CD14-positive monocyte (primary cell): ENCODE data around the gene ADAMTSL3. TPM values are rescaled to one million over a fixed set of nuclear protein-coding genes. Genes with fewer than 3 reads are reported as not detected.

Source experiments
- DNase-seq, 3 donors: peaks; one replicate each; pipeline ENCODE4 v3.0.0-alpha.2; 2011 to 2022
- H2AFZ ChIP-seq: 2 replicates; pipeline ENCODE4 v1.6.0; 2012; ENCODE audit warnings: mild to moderate bottlenecking, low read depth, low read length, inconsistent platforms; ENCODE audit not compliant: insufficient read depth, poor library complexity, severe bottlenecking
- H3K27ac ChIP-seq, 2 donors: 1 replicate in 1 of 2; 2 replicates in 1 of 2; pipeline ENCODE4 v1.5.1; 2012 to 2013; ENCODE audit warnings: low read length in 2 of 2, control low read depth in 1 of 2, inconsistent platforms in 1 of 2, low read depth in 1 of 2, mild to moderate bottlenecking in 1 of 2
- H3K27me3 ChIP-seq, 2 donors: one replicate each; pipeline versions ENCODE4 v1.6.0 to v1.6.1; 2011 to 2013; ENCODE audit warnings: low read length in 2 of 2; ENCODE audit not compliant: control insufficient read depth in 2 of 2, insufficient read depth in 2 of 2
- H3K36me3 ChIP-seq, 2 donors: replicated peaks in 1 of 2; 1 replicate in 1 of 2; 2 replicates in 1 of 2; pipeline versions ENCODE4 v1.5.1 to v1.6.1; 2012 to 2013; ENCODE audit warnings: low read length in 2 of 2, control low read depth in 1 of 2, inconsistent platforms in 1 of 2, mild to moderate bottlenecking in 1 of 2; ENCODE audit not compliant: insufficient read depth in 2 of 2, control insufficient read depth in 1 of 2
- H3K4me1 ChIP-seq, 2 donors: 1 replicate in 1 of 2; 2 replicates in 1 of 2; pipeline versions ENCODE4 v1.5.1 to v1.6.1; 2012 to 2013; ENCODE audit warnings: low read length in 2 of 2, control low read depth in 1 of 2, inconsistent platforms in 1 of 2, mild to moderate bottlenecking in 1 of 2, moderate library complexity in 1 of 2; ENCODE audit not compliant: insufficient read depth in 2 of 2, control insufficient read depth in 1 of 2
- H3K4me2 ChIP-seq: replicated peaks from 2 replicates; pipeline ENCODE3; 2012; ENCODE audit warnings: low read length, moderate library complexity, mild to moderate bottlenecking; ENCODE audit not compliant: poor library complexity, severe bottlenecking; ENCODE audit errors: extremely low read depth
- H3K4me3 ChIP-seq, 3 experiments: fragments of 200-600 bp in 1 of 3; sonication (generic) in 1 of 3; replicated peaks in 1 of 3; 1 replicate in 2 of 3; 2 replicates in 1 of 3; pipeline ENCODE4 v1.5.1; 2011 to 2013; ENCODE audit warnings: low read length in 3 of 3, mild to moderate bottlenecking in 3 of 3, control low read depth in 2 of 3, low read depth in 2 of 3, inconsistent platforms in 1 of 3, moderate library complexity in 1 of 3
- H3K79me2 ChIP-seq: 2 replicates; pipeline ENCODE4 v1.6.0; 2012; ENCODE audit warnings: mild to moderate bottlenecking, control low read depth, inconsistent platforms, low read length, moderate library complexity; ENCODE audit not compliant: insufficient read depth
- H3K9ac ChIP-seq: 2 replicates; pipeline ENCODE4 v1.6.0; 2017; ENCODE audit warnings: low read length, mild to moderate bottlenecking; ENCODE audit not compliant: insufficient read depth, poor library complexity, severe bottlenecking
- H3K9me3 ChIP-seq, 2 donors: replicated peaks in 1 of 2; 1 replicate in 1 of 2; 2 replicates in 1 of 2; pipeline versions ENCODE4 v1.5.1 to v1.6.1; 2012 to 2013; ENCODE audit warnings: low read length in 2 of 2, control low read depth in 1 of 2; ENCODE audit not compliant: control insufficient read depth in 1 of 2, insufficient read depth in 1 of 2
- H4K20me1 ChIP-seq: 2 replicates; pipeline ENCODE4 v1.6.0; 2012; ENCODE audit warnings: mild to moderate bottlenecking, low read length, control low read depth, moderate library complexity; ENCODE audit not compliant: insufficient read depth
- H3K27ac Mint-ChIP-seq, 7 donors: one replicate each; pipeline ENCODE4 v1.8.0; 2020; ENCODE audit warnings: mild to moderate bottlenecking in 7 of 7, mixed read lengths in 7 of 7, moderate library complexity in 6 of 7, inconsistent platforms in 2 of 7
- H3K27me3 Mint-ChIP-seq, 3 donors: one replicate each; pipeline ENCODE4 v1.8.0; 2021 to 2022; ENCODE audit warnings: low read depth in 3 of 3, mild to moderate bottlenecking in 3 of 3, mixed read lengths in 3 of 3, moderate library complexity in 3 of 3, inconsistent platforms in 1 of 3
- H3K36me3 Mint-ChIP-seq, 2 donors: one replicate each; pipeline ENCODE4 v1.8.0; 2020; ENCODE audit warnings: mixed read lengths in 2 of 2, inconsistent platforms in 1 of 2, mild to moderate bottlenecking in 1 of 2
- H3K4me1 Mint-ChIP-seq: one replicate; pipeline ENCODE4 v1.8.0; 2020; ENCODE audit warnings: mild to moderate bottlenecking, mixed read lengths
- H3K4me3 Mint-ChIP-seq, 2 donors: one replicate each; pipeline ENCODE4 v1.8.0; 2020; ENCODE audit warnings: mild to moderate bottlenecking in 2 of 2, mixed read lengths in 2 of 2, moderate library complexity in 1 of 2
- H3K9me3 Mint-ChIP-seq, 7 donors: one replicate each; pipeline ENCODE4 v1.8.0; 2020 to 2022; ENCODE audit warnings: mixed read lengths in 7 of 7, mild to moderate bottlenecking in 6 of 7, moderate library complexity in 6 of 7, inconsistent platforms in 2 of 7
- CTCF ChIP-seq: fragments of 200-600 bp; IDR thresholded peaks from one replicate; pipeline ENCODE4 v1.8.0; 2022; ENCODE audit warnings: antibody characterized with exemption, mild to moderate bottlenecking
- WGBS: methylation state at CpG from one replicate; pipeline ENCODE4 v1.1.5; 2013; ENCODE audit warnings: missing lambda C conversion rate; ENCODE audit not compliant: insufficient coverage; 5-methylcytosine and 5-hydroxymethylcytosine counted together
- intact Hi-C, 2 donors: fragments of 100-400 bp; cut with micrococcal nuclease; formaldehyde crosslinking; loops; one replicate each; pipeline versions ENCODE4 v1.15.0 to v1.15.1; 2023
- polyA plus RNA-seq, 3 donors: library from polyadenylated mRNA; depleted of rRNA in 1 of 3; unstranded in 2 of 3; stranded (reverse) in 1 of 3; fragments of 300-500 nt in 2 of 3; fragments of >200 nt in 1 of 3; fragmentation: Illumina TruSeq in 2 of 3; gene quantifications; 1 replicate in 2 of 3; 2 replicates in 1 of 3; pipeline ENCODE4 v1.2.3, GENCODE V29; 2012 to 2021

ADAMTSL3 gene
- polyA plus RNA-seq, 3 donors, result not detected

GRCh38 chr15:83714939-83715628, 61.2 kb downstream of the ADAMTSL3 start:
- Histone ChIP-seq H3K9me3 (no peaks in the 10 kb centered on the region), H3K4me1 (no peaks in the 10 kb centered on the region), H3K36me3 (no peaks in the 10 kb centered on the region), H2AFZ (no peak overlapping the region), H3K27ac (no peak overlapping the region), H3K27me3 (no peaks in the 10 kb centered on the region), H3K9ac (no peak overlapping the region), H3K79me2 (no peaks in the 10 kb centered on the region), H3K4me2 (no peak overlapping the region), H4K20me1 (no peaks in the 10 kb centered on the region), H3K4me3 (no peak overlapping the region)
- no peak for TF ChIP-seq CTCF
- no peak overlapping the region for H3K27ac Mint-ChIP-seq
- peaks cover 0 to 2% (median 0%) of the 10 kb centered on the region in 7 donors for H3K9me3 Mint-ChIP-seq
- H3K27me3 Mint-ChIP-seq, result peaks cover 0 to 2% (median 0%) of the 10 kb centered on the region in 3 donors
- DNase-seq, result no peak
- no peaks in the 10 kb centered on the region for H3K36me3 Mint-ChIP-seq
- H3K4me3 Mint-ChIP-seq, result no peak overlapping the region
- intact Hi-C loops, result no loop called here
- no peaks in the 10 kb centered on the region for H3K4me1 Mint-ChIP-seq

- H2AFZ ChIP-seq, result no peak overlapping the region
- no peaks in the 10 kb centered on the region for H3K36me3 ChIP-seq
- no peak overlapping the region for H3K27ac Mint-ChIP-seq
- H3K4me3 ChIP-seq, result no peak overlapping the region
- no peak overlapping the region for H3K4me3 Mint-ChIP-seq
- H4K20me1 ChIP-seq, result no peaks in the 10 kb centered on the region
- H3K4me2 ChIP-seq, result no peak overlapping the region
- H3K27ac ChIP-seq, result no peak overlapping the region
- no peaks in the 10 kb centered on the region for H3K4me1 Mint-ChIP-seq
- WGBS, result no CpG with 5 or more reads among the region's 3 CpGs
- intact Hi-C loops, result no loop called here
- no peak for TF ChIP-seq CTCF
- H3K27me3 Mint-ChIP-seq, result no peaks in the 10 kb centered on the region
- no peaks in the 10 kb centered on the region for H3K4me1 ChIP-seq
- H3K27me3 ChIP-seq, result no peaks in the 10 kb centered on the region
- H3K79me2 ChIP-seq, result no peaks in the 10 kb centered on the region
- no peaks in the 10 kb centered on the region for H3K36me3 Mint-ChIP-seq
- no peaks in the 10 kb centered on the region for H3K9me3 ChIP-seq
- no peak for DNase-seq
- H3K9me3 Mint-ChIP-seq, result peaks cover 0 to 2% (median 0%) of the 10 kb centered on the region in 7 donors
- no peak overlapping the region for H3K9ac ChIP-seq
Observed at GRCh38 chr15:83716605-83717004, 62.7 kb downstream of the ADAMTSL3 start.
